DMS53 (cell line): ENCODE data around the gene CADM4.
"Not testable (repeated sequence)": the region's sequence is repeated elsewhere in the genome, so short reads cannot be mapped to it uniquely, and the experiment has no call there.

Experiments used
- DNase-seq: peaks from one replicate; lab custom pipeline; 2025; lab: John Stamatoyannopoulos, UW

CADM4 gene

GRCh38 chr19:43664018-43664417, 24.4 kb upstream of the CADM4 start:
- no peak for DNase-seq

- DNase-seq: peak; percentile 57
Observed at GRCh38 chr19:43662487-43662886, 22.8 kb upstream of the CADM4 start.

GRCh38 chr19:43660971-43661360, 21.3 kb upstream of the CADM4 start:
- no peak for DNase-seq

GRCh38 chr19:43660301-43660970, 20.8 kb upstream of the CADM4 start:
- no peak for DNase-seq

GRCh38 chr19:43658494-43658893, 18.8 kb upstream of the CADM4 start:
- DNase-seq: no peak

GRCh38 chr19:43658001-43658400, 18.4 kb upstream of the CADM4 start:
- DNase-seq: no peak

- DNase-seq: no peak
Observed at GRCh38 chr19:43656436-43656835, 16.8 kb upstream of the CADM4 start.

- no peak for DNase-seq
Observed at GRCh38 chr19:43652546-43652874, 12.9 kb upstream of the CADM4 start.

GRCh38 chr19:43651758-43652545, 12.3 kb upstream of the CADM4 start:
- DNase-seq: peak; percentile 79

GRCh38 chr19:43650276-43650675, 10.6 kb upstream of the CADM4 start:
- DNase-seq: not testable (repeated sequence)

- DNase-seq: no peak
Observed at GRCh38 chr19:43649514-43649913, 9.9 kb upstream of the CADM4 start.

- no peak for DNase-seq
Observed at GRCh38 chr19:43648633-43649032, 9.0 kb upstream of the CADM4 start.

- no peak for DNase-seq
Observed at GRCh38 chr19:43644181-43644580, 4.5 kb upstream of the CADM4 start.

- no peak for DNase-seq
Observed at GRCh38 chr19:43643326-43643725, 3.7 kb upstream of the CADM4 start.

GRCh38 chr19:43642531-43642930, 2.9 kb upstream of the CADM4 start:
- DNase-seq: no peak

GRCh38 chr19:43641333-43641732, 1.7 kb upstream of the CADM4 start:
- DNase-seq: no peak

- DNase-seq: peak; percentile 38
Observed at GRCh38 chr19:43640424-43640757, 741 bp upstream of the CADM4 start.

GRCh38 chr19:43638995-43639518, 593 bp downstream of the CADM4 start:
- peak; percentile 47 for DNase-seq

GRCh38 chr19:43638214-43638994, 1.2 kb downstream of the CADM4 start:
- DNase-seq: no peak

- DNase-seq: no peak
Observed at GRCh38 chr19:43636121-43636683, 3.4 kb downstream of the CADM4 start.

GRCh38 chr19:43635561-43635940, 4.1 kb downstream of the CADM4 start:
- DNase-seq: not testable (repeated sequence)

- DNase-seq: no peak
Observed at GRCh38 chr19:43634872-43635560, 4.6 kb downstream of the CADM4 start.
